Panc1 (cell line): Measurements from ENCODE around the gene INS. TPM values are rescaled to one million over a fixed set of nuclear protein-coding genes. Genes with fewer than 3 reads are reported as not detected.

Source experiments
- ATAC-seq: fragments of 200-7000 bp; cut with Tn5 transposase; 2 replicates; pipeline ENCODE4 v1.9.1; 2020; ENCODE audit warnings: mild to moderate bottlenecking, moderate library complexity
- BruUV-seq: library from RNA; stranded (reverse); fragments of 400-500 nt; replicated peaks from 2 replicates; lab custom pipeline; 2021; lab: Mats Ljungman, UMichigan
- CTCF ChIA-PET: fragments of 300-600 bp; sonication (Branson Sonifier 250); formaldehyde crosslinking; loops from one replicate; lab custom pipeline; 2022; ENCODE audit warnings: antibody characterized with exemption; lab: Charles Lee
- POLR2A ChIA-PET: fragments of 300-600 bp; sonication (Branson Sonifier 250); formaldehyde crosslinking; loops from one replicate; lab custom pipeline; 2022; ENCODE audit warnings: antibody characterized with exemption; lab: Charles Lee
- DNase-seq: peaks from one replicate; pipeline ENCODE4 v3.0.0-alpha.2; 2010; ENCODE audit warnings: low read depth, low spot score
- H3K27ac ChIP-seq: 2 replicates; pipeline ENCODE4 v1.5.1; 2011; ENCODE audit warnings: mild to moderate bottlenecking, low read length, inconsistent platforms
- H3K27me3 ChIP-seq: fragments of 200-500 bp; sonication (Bioruptor generic); 2 replicates; pipeline ENCODE4 v1.6.0; 2014; ENCODE audit warnings: low read length, inconsistent platforms; ENCODE audit not compliant: control insufficient read depth, insufficient read depth
- H3K36me3 ChIP-seq: fragments of 200-500 bp; sonication (Bioruptor generic); 2 replicates; pipeline ENCODE4 v1.5.1; 2014; ENCODE audit warnings: inconsistent platforms, mild to moderate bottlenecking, low read length, moderate library complexity; ENCODE audit not compliant: control insufficient read depth, insufficient read depth
- H3K4me1 ChIP-seq: 2 replicates; pipeline ENCODE4 v1.5.1; 2011; ENCODE audit warnings: inconsistent platforms, mild to moderate bottlenecking, low read length, moderate library complexity; ENCODE audit not compliant: control insufficient read depth, insufficient read depth
- H3K4me3 ChIP-seq, 2 experiments: 2 replicates each; pipeline ENCODE4 v1.5.1; 2011 to 2012; ENCODE audit warnings: low read depth in 2 of 2, low read length in 2 of 2, mild to moderate bottlenecking in 2 of 2, inconsistent platforms in 1 of 2, moderate library complexity in 1 of 2
- H3K9me3 ChIP-seq: fragments of 200-500 bp; sonication (Bioruptor generic); 2 replicates; pipeline ENCODE4 v1.5.1; 2014; ENCODE audit warnings: low read depth, mild to moderate bottlenecking, inconsistent platforms, low read length, moderate library complexity; ENCODE audit not compliant: control insufficient read depth, insufficient read depth
- CTCF ChIP-seq: fragments of 450-650 bp; IDR thresholded peaks from 2 replicates; pipeline ENCODE4 v1.5.1; 2017; ENCODE audit warnings: mild to moderate bottlenecking
- POLR2AphosphoS5 ChIP-seq: IDR thresholded peaks from 2 replicates; pipeline ENCODE4 v1.6.1; 2012; ENCODE audit warnings: mild to moderate bottlenecking, low read depth, low read length, moderate library complexity
- SIN3A ChIP-seq: IDR thresholded peaks from 2 replicates; pipeline ENCODE4 v1.6.1; 2012; ENCODE audit warnings: low read depth, mild to moderate bottlenecking, low read length, moderate library complexity, borderline replicate concordance; ENCODE audit not compliant: insufficient read depth
- TCF7L2 ChIP-seq: IDR thresholded peaks from 2 replicates; pipeline ENCODE4 v1.6.1; 2011; ENCODE audit warnings: mild to moderate bottlenecking, low read depth, low read length, inconsistent platforms
- in situ Hi-C: cut with HindIII; loops from 2 replicates; pipeline ENCODE4 v1.10.0; 2016; ENCODE audit warnings: low sequenced_read_pairs, low pct_unique_long_range_greater_than_20kb
- intact Hi-C: fragments of 100-400 bp; cut with micrococcal nuclease; formaldehyde crosslinking; loops from one replicate; pipeline ENCODE4 v1.10.0; 2022; ENCODE audit not compliant: unreplicated experiment
- total RNA-seq: library from RNA; stranded (reverse); gene quantifications from one replicate; pipeline ENCODE4 v1.2.1, GENCODE V29; 2021; ENCODE audit not compliant: unreplicated experiment
- TF ChIP-seq, protein P1 (sequence below), 2 experiments: IDR thresholded peaks; 2 replicates each; pipeline ENCODE4 v1.6.1; 2011 to 2012; ENCODE audit warnings: low read depth in 2 of 2, control low read depth in 1 of 2, low read length in 1 of 2, mild to moderate bottlenecking in 1 of 2, moderate library complexity in 1 of 2; ENCODE audit not compliant: insufficient read depth in 1 of 2

The INS gene
- total RNA-seq, 1 experiment from 2014 or later = not detected

DNA sequence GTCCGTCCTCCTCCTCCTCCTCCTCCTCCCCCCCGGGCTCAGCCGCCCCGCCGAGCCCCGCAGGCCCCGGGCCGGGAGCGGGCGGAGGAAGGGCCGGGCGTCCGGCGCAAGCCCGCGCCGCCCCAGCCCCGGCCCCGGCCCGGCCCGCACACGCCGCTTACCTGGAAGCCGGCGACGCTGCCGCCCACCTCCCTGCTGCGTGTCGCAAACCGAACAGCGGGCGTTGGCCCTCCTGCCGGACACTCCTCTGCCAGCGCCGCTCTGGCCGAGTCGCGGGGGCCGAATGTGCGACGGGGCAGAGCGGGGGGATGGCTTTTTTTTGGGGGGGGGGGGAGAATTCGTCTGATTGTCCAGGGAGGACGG lies 23.0 kb downstream of the INS start:
- Histone ChIP-seq H3K27me3 (peaks cover 26% of the 10 kb centered on the region), H3K27ac (no peak overlapping the region), H3K4me3 (peak overlapping the region; percentile 21 to 50), H3K4me1 (peaks cover 6% of the 10 kb centered on the region), H3K36me3 (peaks cover 3% of the 10 kb centered on the region; the same call in 1 of the 2 replicates), H3K9me3 (no peaks in the 10 kb centered on the region)
- ATAC-seq (peak; percentile 31; the same call in 1 of the 2 replicates), DNase-seq (no peak)
- no TSS peak for BruUV-seq
- intact Hi-C loops (no loop called here), in situ Hi-C loops (no loop called here)
- ChIA-PET CTCF (interaction anchor here (1.1 to 1.5 kb wide), 2 partner anchors 12 kb away, joined by 4 to 7 read pairs; no protein-coding TSS in a partner anchor), POLR2A (interaction anchor here (0.6 kb wide), 2 partner anchors 110 to 434 kb away, joined by 8 to 10 read pairs; no protein-coding TSS in a partner anchor)
- TF ChIP-seq SIN3A (no peak), CTCF (no peak), TCF7L2 (no peak), POLR2AphosphoS5 (no peak)
- TF ChIP-seq, protein P1, sequence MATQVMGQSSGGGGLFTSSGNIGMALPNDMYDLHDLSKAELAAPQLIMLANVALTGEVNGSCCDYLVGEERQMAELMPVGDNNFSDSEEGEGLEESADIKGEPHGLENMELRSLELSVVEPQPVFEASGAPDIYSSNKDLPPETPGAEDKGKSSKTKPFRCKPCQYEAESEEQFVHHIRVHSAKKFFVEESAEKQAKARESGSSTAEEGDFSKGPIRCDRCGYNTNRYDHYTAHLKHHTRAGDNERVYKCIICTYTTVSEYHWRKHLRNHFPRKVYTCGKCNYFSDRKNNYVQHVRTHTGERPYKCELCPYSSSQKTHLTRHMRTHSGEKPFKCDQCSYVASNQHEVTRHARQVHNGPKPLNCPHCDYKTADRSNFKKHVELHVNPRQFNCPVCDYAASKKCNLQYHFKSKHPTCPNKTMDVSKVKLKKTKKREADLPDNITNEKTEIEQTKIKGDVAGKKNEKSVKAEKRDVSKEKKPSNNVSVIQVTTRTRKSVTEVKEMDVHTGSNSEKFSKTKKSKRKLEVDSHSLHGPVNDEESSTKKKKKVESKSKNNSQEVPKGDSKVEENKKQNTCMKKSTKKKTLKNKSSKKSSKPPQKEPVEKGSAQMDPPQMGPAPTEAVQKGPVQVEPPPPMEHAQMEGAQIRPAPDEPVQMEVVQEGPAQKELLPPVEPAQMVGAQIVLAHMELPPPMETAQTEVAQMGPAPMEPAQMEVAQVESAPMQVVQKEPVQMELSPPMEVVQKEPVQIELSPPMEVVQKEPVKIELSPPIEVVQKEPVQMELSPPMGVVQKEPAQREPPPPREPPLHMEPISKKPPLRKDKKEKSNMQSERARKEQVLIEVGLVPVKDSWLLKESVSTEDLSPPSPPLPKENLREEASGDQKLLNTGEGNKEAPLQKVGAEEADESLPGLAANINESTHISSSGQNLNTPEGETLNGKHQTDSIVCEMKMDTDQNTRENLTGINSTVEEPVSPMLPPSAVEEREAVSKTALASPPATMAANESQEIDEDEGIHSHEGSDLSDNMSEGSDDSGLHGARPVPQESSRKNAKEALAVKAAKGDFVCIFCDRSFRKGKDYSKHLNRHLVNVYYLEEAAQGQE (IDR thresholded peaks at IDR 0.05; ENCODE audit: insufficient read depth in 1 of 2, low read depth in 2 of 2, low read length in 1 of 2) = no peak

GRCh38 chr11:2137202-2138067 lies 23.6 kb downstream of the INS start:
- CTCF ChIA-PET = interaction anchor here (0.6 to 1.5 kb wide), 4 partner anchors 12 to 194 kb away, joined by 3 to 7 read pairs (median 3); no protein-coding TSS in a partner anchor
- TF ChIP-seq SIN3A (no peak), POLR2AphosphoS5 (no peak), TCF7L2 (no peak), CTCF (no peak)
- TF ChIP-seq, protein P1 (IDR thresholded peaks at IDR 0.05; ENCODE audit: insufficient read depth in 1 of 2, low read depth in 2 of 2, low read length in 1 of 2) = no peak
- BruUV-seq = no TSS peak
- Histone ChIP-seq H3K9me3 (no peaks in the 10 kb centered on the region), H3K4me1 (peaks cover 6% of the 10 kb centered on the region), H3K27ac (no peak overlapping the region), H3K27me3 (peaks cover 20% of the 10 kb centered on the region), H3K36me3 (peaks cover 3% of the 10 kb centered on the region; the same call in 1 of the 2 replicates), H3K4me3 (peak overlapping the region; percentile 21 to 46)
- intact Hi-C loops = no loop called here
- in situ Hi-C loops = no loop called here
- POLR2A ChIA-PET = interaction anchor here (0.6 kb wide), 1 partner anchor 875 kb away, joined by 3 read pairs; no protein-coding TSS in a partner anchor
- ATAC-seq = peak; percentile 79
- peak; percentile 39 for DNase-seq
